Measurements from ENCODE around the gene TOMM5.

DNA sequence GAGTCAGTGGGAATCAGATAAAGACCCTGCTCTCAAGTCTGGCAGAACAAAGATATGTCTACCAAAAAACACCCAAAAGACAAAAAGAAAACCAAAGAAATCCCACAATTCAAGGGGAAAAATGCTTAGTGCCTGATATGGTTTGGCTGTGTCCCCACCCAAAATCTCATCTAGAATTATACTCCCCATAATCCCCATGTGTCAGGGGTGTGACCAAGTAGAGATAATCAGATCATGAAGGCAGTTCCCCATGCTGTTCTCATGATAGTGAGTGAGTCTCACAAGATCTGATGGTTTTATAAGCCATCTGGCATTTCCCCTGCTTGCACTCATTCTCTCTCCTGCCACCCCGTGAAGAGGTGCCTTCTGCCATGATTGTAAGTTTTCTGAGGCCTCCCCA lies 29.6 kb downstream of the TOMM5 start:
- TF ChIP-seq, protein P1, sequence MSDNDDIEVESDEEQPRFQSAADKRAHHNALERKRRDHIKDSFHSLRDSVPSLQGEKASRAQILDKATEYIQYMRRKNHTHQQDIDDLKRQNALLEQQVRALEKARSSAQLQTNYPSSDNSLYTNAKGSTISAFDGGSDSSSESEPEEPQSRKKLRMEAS (IDR thresholded peaks at IDR 0.05): no peak
- TF ChIP-seq, protein P2, sequence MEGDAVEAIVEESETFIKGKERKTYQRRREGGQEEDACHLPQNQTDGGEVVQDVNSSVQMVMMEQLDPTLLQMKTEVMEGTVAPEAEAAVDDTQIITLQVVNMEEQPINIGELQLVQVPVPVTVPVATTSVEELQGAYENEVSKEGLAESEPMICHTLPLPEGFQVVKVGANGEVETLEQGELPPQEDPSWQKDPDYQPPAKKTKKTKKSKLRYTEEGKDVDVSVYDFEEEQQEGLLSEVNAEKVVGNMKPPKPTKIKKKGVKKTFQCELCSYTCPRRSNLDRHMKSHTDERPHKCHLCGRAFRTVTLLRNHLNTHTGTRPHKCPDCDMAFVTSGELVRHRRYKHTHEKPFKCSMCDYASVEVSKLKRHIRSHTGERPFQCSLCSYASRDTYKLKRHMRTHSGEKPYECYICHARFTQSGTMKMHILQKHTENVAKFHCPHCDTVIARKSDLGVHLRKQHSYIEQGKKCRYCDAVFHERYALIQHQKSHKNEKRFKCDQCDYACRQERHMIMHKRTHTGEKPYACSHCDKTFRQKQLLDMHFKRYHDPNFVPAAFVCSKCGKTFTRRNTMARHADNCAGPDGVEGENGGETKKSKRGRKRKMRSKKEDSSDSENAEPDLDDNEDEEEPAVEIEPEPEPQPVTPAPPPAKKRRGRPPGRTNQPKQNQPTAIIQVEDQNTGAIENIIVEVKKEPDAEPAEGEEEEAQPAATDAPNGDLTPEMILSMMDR (IDR thresholded peaks at IDR 0.05): no peak
- TF ChIP-seq, protein P3, sequence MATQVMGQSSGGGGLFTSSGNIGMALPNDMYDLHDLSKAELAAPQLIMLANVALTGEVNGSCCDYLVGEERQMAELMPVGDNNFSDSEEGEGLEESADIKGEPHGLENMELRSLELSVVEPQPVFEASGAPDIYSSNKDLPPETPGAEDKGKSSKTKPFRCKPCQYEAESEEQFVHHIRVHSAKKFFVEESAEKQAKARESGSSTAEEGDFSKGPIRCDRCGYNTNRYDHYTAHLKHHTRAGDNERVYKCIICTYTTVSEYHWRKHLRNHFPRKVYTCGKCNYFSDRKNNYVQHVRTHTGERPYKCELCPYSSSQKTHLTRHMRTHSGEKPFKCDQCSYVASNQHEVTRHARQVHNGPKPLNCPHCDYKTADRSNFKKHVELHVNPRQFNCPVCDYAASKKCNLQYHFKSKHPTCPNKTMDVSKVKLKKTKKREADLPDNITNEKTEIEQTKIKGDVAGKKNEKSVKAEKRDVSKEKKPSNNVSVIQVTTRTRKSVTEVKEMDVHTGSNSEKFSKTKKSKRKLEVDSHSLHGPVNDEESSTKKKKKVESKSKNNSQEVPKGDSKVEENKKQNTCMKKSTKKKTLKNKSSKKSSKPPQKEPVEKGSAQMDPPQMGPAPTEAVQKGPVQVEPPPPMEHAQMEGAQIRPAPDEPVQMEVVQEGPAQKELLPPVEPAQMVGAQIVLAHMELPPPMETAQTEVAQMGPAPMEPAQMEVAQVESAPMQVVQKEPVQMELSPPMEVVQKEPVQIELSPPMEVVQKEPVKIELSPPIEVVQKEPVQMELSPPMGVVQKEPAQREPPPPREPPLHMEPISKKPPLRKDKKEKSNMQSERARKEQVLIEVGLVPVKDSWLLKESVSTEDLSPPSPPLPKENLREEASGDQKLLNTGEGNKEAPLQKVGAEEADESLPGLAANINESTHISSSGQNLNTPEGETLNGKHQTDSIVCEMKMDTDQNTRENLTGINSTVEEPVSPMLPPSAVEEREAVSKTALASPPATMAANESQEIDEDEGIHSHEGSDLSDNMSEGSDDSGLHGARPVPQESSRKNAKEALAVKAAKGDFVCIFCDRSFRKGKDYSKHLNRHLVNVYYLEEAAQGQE (IDR thresholded peaks at IDR 0.05): no peak
- no peak for TF ChIP-seq POLR2A (IDR thresholded peaks at IDR 0.05; ENCODE audit: low read length)
- TF ChIP-seq, protein P4, sequence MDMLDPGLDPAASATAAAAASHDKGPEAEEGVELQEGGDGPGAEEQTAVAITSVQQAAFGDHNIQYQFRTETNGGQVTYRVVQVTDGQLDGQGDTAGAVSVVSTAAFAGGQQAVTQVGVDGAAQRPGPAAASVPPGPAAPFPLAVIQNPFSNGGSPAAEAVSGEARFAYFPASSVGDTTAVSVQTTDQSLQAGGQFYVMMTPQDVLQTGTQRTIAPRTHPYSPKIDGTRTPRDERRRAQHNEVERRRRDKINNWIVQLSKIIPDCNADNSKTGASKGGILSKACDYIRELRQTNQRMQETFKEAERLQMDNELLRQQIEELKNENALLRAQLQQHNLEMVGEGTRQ (IDR thresholded peaks at IDR 0.05): no peak
- TF ChIP-seq JUNB (IDR thresholded peaks at IDR 0.05): no peak

All from A549 (cell line).